ENCODE results near the gene EHMT2. TPM values are rescaled to one million over a fixed set of nuclear protein-coding genes. Genes with fewer than 3 reads are reported as not detected.

EHMT2 gene
- total and polyA plus RNA-seq, 2 donors (not counting 3 experiments of a cell fraction or from before 2014, with no cell fraction given) = 53.3 to 54.3 TPM

DNA sequence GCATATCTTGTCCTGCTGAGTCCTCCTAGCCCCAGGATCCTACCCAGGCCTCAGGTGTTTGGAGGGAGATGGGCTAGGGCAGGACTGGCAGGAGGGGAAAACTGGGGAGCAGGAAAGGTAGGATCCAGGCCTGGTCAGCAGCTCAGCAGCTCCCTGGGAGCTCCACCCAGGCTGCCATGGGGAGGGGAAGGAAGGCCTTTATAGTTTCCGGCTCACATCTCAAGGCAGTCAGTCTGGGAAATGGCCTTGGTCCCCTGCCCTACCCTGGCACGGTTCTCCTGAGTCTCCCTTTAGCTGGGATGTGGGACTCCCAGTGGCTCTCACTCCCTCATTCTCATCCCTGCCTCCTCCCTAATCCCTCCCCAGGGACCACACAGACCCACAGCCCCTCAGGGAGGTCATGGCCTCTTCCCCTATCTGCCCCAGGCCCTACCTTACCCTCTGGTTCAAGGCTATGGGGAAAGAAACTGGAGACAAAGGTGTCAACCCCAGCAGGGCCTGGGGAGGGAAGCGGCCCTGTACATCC lies 20.3 kb downstream of the EHMT2 start:
- dilution Hi-C loops (cut with MboI; ENCODE audit: extremely low pct_ligation_motif_present, low sequenced_read_pairs) = no loop called here
- no peak overlapping the region for H3K9ac ChIP-seq (replicated peaks; ENCODE audit: extremely low read depth, insufficient read depth, low read length)
- H3K27me3 ChIP-seq (ENCODE audit: control insufficient read depth in 2 of 2, insufficient read depth in 2 of 2, low read length in 2 of 2) = no peaks in the 10 kb centered on the region
- no TSS peak for BruUV-seq (replicated peaks)
- H3K79me2 ChIP-seq (ENCODE audit: control insufficient read depth, insufficient read depth, low read length) = no peaks in the 10 kb centered on the region
- FAIRE-seq (peak; percentile 68), DNase-seq (ENCODE audit: low read depth, low spot score) (no peak)
- H3K27ac ChIP-seq (ENCODE audit: insufficient read depth, low read depth, low read length) = no peak overlapping the region
- H3K4me2 ChIP-seq (ENCODE audit: insufficient read depth, low read length) = no peak overlapping the region
- ChIA-PET POLR2A (no interaction called here), CTCF (interaction anchor here (1.1 to 1.4 kb wide), 2 partner anchors 11 to 13 kb away, joined by 4 read pairs; no protein-coding TSS in a partner anchor)
- H3K9me3 ChIP-seq (replicated peaks; ENCODE audit: control insufficient read depth, insufficient read depth, low read length) = no peaks in the 10 kb centered on the region
- peaks cover 0 to 20% of the 10 kb centered on the region in 2 experiments for H3K36me3 ChIP-seq (ENCODE audit: control insufficient read depth in 2 of 2, extremely low read depth in 1 of 2, insufficient read depth in 2 of 2, low read length in 2 of 2)
- no peaks in the 10 kb centered on the region for H3K9me1 ChIP-seq (replicated peaks; ENCODE audit: control insufficient read depth, extremely low read depth, insufficient read depth, low read length)
- peaks cover 6% of the 10 kb centered on the region for H3K4me1 ChIP-seq (ENCODE audit: control insufficient read depth, extremely low read depth, insufficient read depth, low read length)
- H2AFZ ChIP-seq (ENCODE audit: low read depth, low read length) = peak overlapping the region; percentile 63
- TF ChIP-seq MYC (IDR thresholded peaks at IDR 0.05; ENCODE audit: low read depth, low read length) (no peak), JUN (IDR thresholded peaks at IDR 0.05; ENCODE audit: borderline replicate concordance, insufficient read depth, insufficient read length, low read depth) (no peak), POLR2AphosphoS5 (IDR thresholded peaks at IDR 0.05; ENCODE audit: insufficient read depth, low read depth, low read length) (no peak), POLR2A (IDR thresholded peaks at IDR 0.05; ENCODE audit: low read depth, low read length) (no peak), FOS (IDR thresholded peaks at IDR 0.05; ENCODE audit: borderline replicate concordance, insufficient read depth, low read length) (no peak), EZH2 (IDR thresholded peaks at IDR 0.05; ENCODE audit: borderline replicate concordance, low read depth, low read length, severe bottlenecking) (no peak), GATA2 (IDR thresholded peaks at IDR 0.05; ENCODE audit: insufficient read depth, insufficient read length, low read depth, low read length) (no peak)
- TF ChIP-seq, protein P1, sequence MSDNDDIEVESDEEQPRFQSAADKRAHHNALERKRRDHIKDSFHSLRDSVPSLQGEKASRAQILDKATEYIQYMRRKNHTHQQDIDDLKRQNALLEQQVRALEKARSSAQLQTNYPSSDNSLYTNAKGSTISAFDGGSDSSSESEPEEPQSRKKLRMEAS (IDR thresholded peaks at IDR 0.05; ENCODE audit: insufficient read depth, insufficient read length) = no peak
- TF ChIP-seq, protein P2, sequence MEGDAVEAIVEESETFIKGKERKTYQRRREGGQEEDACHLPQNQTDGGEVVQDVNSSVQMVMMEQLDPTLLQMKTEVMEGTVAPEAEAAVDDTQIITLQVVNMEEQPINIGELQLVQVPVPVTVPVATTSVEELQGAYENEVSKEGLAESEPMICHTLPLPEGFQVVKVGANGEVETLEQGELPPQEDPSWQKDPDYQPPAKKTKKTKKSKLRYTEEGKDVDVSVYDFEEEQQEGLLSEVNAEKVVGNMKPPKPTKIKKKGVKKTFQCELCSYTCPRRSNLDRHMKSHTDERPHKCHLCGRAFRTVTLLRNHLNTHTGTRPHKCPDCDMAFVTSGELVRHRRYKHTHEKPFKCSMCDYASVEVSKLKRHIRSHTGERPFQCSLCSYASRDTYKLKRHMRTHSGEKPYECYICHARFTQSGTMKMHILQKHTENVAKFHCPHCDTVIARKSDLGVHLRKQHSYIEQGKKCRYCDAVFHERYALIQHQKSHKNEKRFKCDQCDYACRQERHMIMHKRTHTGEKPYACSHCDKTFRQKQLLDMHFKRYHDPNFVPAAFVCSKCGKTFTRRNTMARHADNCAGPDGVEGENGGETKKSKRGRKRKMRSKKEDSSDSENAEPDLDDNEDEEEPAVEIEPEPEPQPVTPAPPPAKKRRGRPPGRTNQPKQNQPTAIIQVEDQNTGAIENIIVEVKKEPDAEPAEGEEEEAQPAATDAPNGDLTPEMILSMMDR (IDR thresholded peaks at IDR 0.05; ENCODE audit: extremely low read depth in 1 of 2, insufficient read depth in 1 of 2, low read depth in 1 of 2, low read length in 2 of 2) = no peak
- intact Hi-C loops (cut with micrococcal nuclease) = no loop called here
- H3K4me3 ChIP-seq (replicated peaks in 1 of 3; ENCODE audit: insufficient read depth in 1 of 3, low read depth in 1 of 3, low read length in 3 of 3) = no peak overlapping the region
- no peaks in the 10 kb centered on the region for H4K20me1 ChIP-seq (replicated peaks; ENCODE audit: control insufficient read depth, extremely low read depth, insufficient read depth, low read length)
